Inflammatory macrophage (primary cell): ENCODE measurements around the gene GARS1.
"Not testable (repeated sequence)": the region's sequence is repeated elsewhere in the genome, so short reads cannot be mapped to it uniquely, and the experiment has no call there.

Source experiments
- DNase-seq, 2 donors: peaks; one replicate each; pipeline ENCODE4 v3.0.0-alpha.2; 2020 to 2022
- total RNA-seq, 18 experiments: gene quantifications; one replicate each; lab custom pipeline; 2026; ENCODE audit warnings: mixed read lengths in 6 of 18, inconsistent platforms in 2 of 18; lab: John Stamatoyannopoulos, UW

GARS1 gene
- 122 to 284 (median 207) reads per million in 18 experiments for total RNA-seq

- peak; percentile 92 to 95 for DNase-seq
Observed at GRCh38 chr7:30594540-30595435, at the start of gene GARS1. Gene GARS1, plus strand, starts transcription at chr7:30594878. Its CDS starts 44 bp downstream, at chr7:30594922.

- DNase-seq = no peak
Observed at GRCh38 chr7:30545791-30546555, 48.7 kb upstream of the GARS1 start.

GRCh38 chr7:30546596-30546995, 48.1 kb upstream of the GARS1 start:
- DNase-seq = no peak

GRCh38 chr7:30548845-30549244, 45.8 kb upstream of the GARS1 start:
- peak; percentile 83 to 84 for DNase-seq

- DNase-seq = peak; percentile 95
Observed at GRCh38 chr7:30549931-30550493, 44.7 kb upstream of the GARS1 start.

- DNase-seq = no peak
Observed at GRCh38 chr7:30552330-30552729, 42.3 kb upstream of the GARS1 start.

GRCh38 chr7:30553141-30553540, 41.5 kb upstream of the GARS1 start:
- DNase-seq = no peak

- no peak for DNase-seq
Observed at GRCh38 chr7:30553546-30553945, 41.1 kb upstream of the GARS1 start.

- no peak for DNase-seq
Observed at GRCh38 chr7:30555525-30555924, 39.2 kb upstream of the GARS1 start.

- DNase-seq = no peak
Observed at GRCh38 chr7:30556840-30557239, 37.8 kb upstream of the GARS1 start.

GRCh38 chr7:30557245-30557644, 37.4 kb upstream of the GARS1 start:
- DNase-seq = no peak

GRCh38 chr7:30559611-30560010, 35.1 kb upstream of the GARS1 start:
- no peak for DNase-seq

GRCh38 chr7:30561389-30561788, 33.3 kb upstream of the GARS1 start:
- no peak for DNase-seq

GRCh38 chr7:30562498-30562897, 32.2 kb upstream of the GARS1 start:
- DNase-seq = no peak

GRCh38 chr7:30562909-30563308, 31.8 kb upstream of the GARS1 start:
- DNase-seq = no peak

- DNase-seq = no peak
Observed at GRCh38 chr7:30563326-30563942, 31.2 kb upstream of the GARS1 start.

- peak; percentile 86 to 87 for DNase-seq
Observed at GRCh38 chr7:30564243-30564892, 30.3 kb upstream of the GARS1 start.

GRCh38 chr7:30566596-30566995, 28.1 kb upstream of the GARS1 start:
- DNase-seq = no peak

GRCh38 chr7:30567081-30567480, 27.6 kb upstream of the GARS1 start:
- DNase-seq = peak; percentile 79 to 88

- DNase-seq = not testable (repeated sequence)
Observed at GRCh38 chr7:30570238-30570637, 24.4 kb upstream of the GARS1 start.

GRCh38 chr7:30572212-30572841, 22.4 kb upstream of the GARS1 start:
- DNase-seq = no peak

- no peak for DNase-seq
Observed at GRCh38 chr7:30575910-30576309, 18.8 kb upstream of the GARS1 start.
